SK-N-MC (cell line): ENCODE results near the gene KCNJ14.

Experiments used
- DNase-seq: peaks from one replicate; pipeline ENCODE4 v3.0.0-alpha.2; 2011; ENCODE audit warnings: low read depth, low spot score
- H3K27ac ChIP-seq: fragments of 200-600 bp; sonication (generic); 2 replicates; pipeline ENCODE4 v1.5.1; 2016; ENCODE audit warnings: mixed run types
- H3K36me3 ChIP-seq: fragments of 200-600 bp; sonication (generic); 2 replicates; pipeline ENCODE4 v1.6.1; 2017; ENCODE audit warnings: antibody characterized with exemption, low read length, mixed read lengths; ENCODE audit not compliant: insufficient read depth
- H3K4me3 ChIP-seq: fragments of 200-600 bp; sonication (generic); 2 replicates; pipeline ENCODE4 v1.5.1; 2016
- H3K9ac ChIP-seq: fragments of 200-600 bp; sonication (generic); 2 replicates; pipeline ENCODE4 v1.8.0; 2017; ENCODE audit warnings: mixed run types, mixed read lengths; ENCODE audit not compliant: insufficient read length
- H3K9me3 ChIP-seq: fragments of 200-600 bp; sonication (generic); 2 replicates; pipeline ENCODE4 v1.6.1; 2017; ENCODE audit warnings: low read depth, mild to moderate bottlenecking, antibody characterized with exemption, low read length, moderate library complexity, mixed read lengths
- EZH2 ChIP-seq: fragments of 200-600 bp; sonication (generic); IDR thresholded peaks from one replicate; pipeline ENCODE4 v1.6.1; 2017; ENCODE audit warnings: antibody characterized with exemption
- FOXP2 ChIP-seq: optimal IDR thresholded peaks from 2 replicates; pipeline ENCODE3; 2011; ENCODE audit warnings: mild to moderate bottlenecking, moderate library complexity; ENCODE audit not compliant: insufficient read depth; ENCODE audit errors: extremely low read length, control extremely low read depth
- POLR2AphosphoS5 ChIP-seq: IDR thresholded peaks from 2 replicates; pipeline ENCODE4 v1.6.1; 2012; ENCODE audit warnings: mild to moderate bottlenecking, low read depth, low read length, borderline replicate concordance

KCNJ14 gene

GRCh38 chr19:48452289-48453190 is 2.8 kb upstream of the KCNJ14 start:
- no peak for DNase-seq
- Histone ChIP-seq H3K27ac (no peak overlapping the region), H3K36me3 (peaks cover 90% of the 10 kb centered on the region), H3K9ac (no peak overlapping the region), H3K4me3 (no peak overlapping the region), H3K9me3 (no peaks in the 10 kb centered on the region)
- TF ChIP-seq EZH2 (no peak), POLR2AphosphoS5 (no peak), FOXP2 (no peak)

- Histone ChIP-seq H3K4me3 (no peak overlapping the region), H3K27ac (no peak overlapping the region), H3K9ac (no peak overlapping the region), H3K36me3 (peaks cover 81% of the 10 kb centered on the region), H3K9me3 (no peaks in the 10 kb centered on the region)
- TF ChIP-seq FOXP2 (no peak), POLR2AphosphoS5 (no peak), EZH2 (no peak)
- DNase-seq = no peak
These were observed 1.1 kb upstream of the KCNJ14 start for GRCh38 chr19:48454150-48454730.

- no peak overlapping the region for H3K27ac ChIP-seq
- no peak for DNase-seq
- H3K9me3 ChIP-seq = no peaks in the 10 kb centered on the region
- no peak overlapping the region for H3K9ac ChIP-seq
- H3K36me3 ChIP-seq = peaks cover 63% of the 10 kb centered on the region
- TF ChIP-seq FOXP2 = no peak
- TF ChIP-seq EZH2 = no peak
- no peak for TF ChIP-seq POLR2AphosphoS5
- no peak overlapping the region for H3K4me3 ChIP-seq
These were observed 661 bp downstream of the KCNJ14 start for GRCh38 chr19:48455908-48456562.

GRCh38 chr19:48456864-48457263 is 1.5 kb downstream of the KCNJ14 start:
- Histone ChIP-seq H3K27ac (no peak overlapping the region), H3K36me3 (peaks cover 55% of the 10 kb centered on the region), H3K9ac (no peak overlapping the region), H3K9me3 (no peaks in the 10 kb centered on the region), H3K4me3 (no peak overlapping the region)
- DNase-seq = no peak
- no peak for TF ChIP-seq POLR2AphosphoS5
- no peak for TF ChIP-seq EZH2
- no peak for TF ChIP-seq FOXP2

- H3K36me3 ChIP-seq = peaks cover 45% of the 10 kb centered on the region
- TF ChIP-seq EZH2 (no peak), FOXP2 (no peak), POLR2AphosphoS5 (no peak)
- no peaks in the 10 kb centered on the region for H3K9me3 ChIP-seq
- H3K4me3 ChIP-seq = no peak overlapping the region
- H3K27ac ChIP-seq = no peak overlapping the region
- H3K9ac ChIP-seq = no peak overlapping the region
- DNase-seq = no peak
These were observed 2.6 kb downstream of the KCNJ14 start for GRCh38 chr19:48458016-48458415.

GRCh38 chr19:48461651-48461981 is 6.2 kb downstream of the KCNJ14 start:
- no peak overlapping the region for H3K4me3 ChIP-seq
- H3K9me3 ChIP-seq = no peaks in the 10 kb centered on the region
- H3K9ac ChIP-seq = no peak overlapping the region
- H3K27ac ChIP-seq = no peak overlapping the region
- peaks cover 14% of the 10 kb centered on the region for H3K36me3 ChIP-seq
- no peak for TF ChIP-seq FOXP2
- no peak for TF ChIP-seq EZH2
- no peak for TF ChIP-seq POLR2AphosphoS5
- no peak for DNase-seq

- Histone ChIP-seq H3K36me3 (peaks cover 10% of the 10 kb centered on the region), H3K9me3 (no peaks in the 10 kb centered on the region), H3K4me3 (no peak overlapping the region), H3K9ac (no peak overlapping the region), H3K27ac (no peak overlapping the region)
- no peak for DNase-seq
- TF ChIP-seq FOXP2 = no peak
- TF ChIP-seq EZH2 = no peak
- TF ChIP-seq POLR2AphosphoS5 = no peak
These were observed 6.7 kb downstream of the KCNJ14 start for GRCh38 chr19:48461982-48462655.

GRCh38 chr19:48465215-48465614 is 9.8 kb downstream of the KCNJ14 start:
- Histone ChIP-seq H3K27ac (peak overlapping the region; percentile 50; the same call in 1 of the 2 replicates), H3K36me3 (peaks cover 2% of the 10 kb centered on the region), H3K9me3 (no peaks in the 10 kb centered on the region), H3K4me3 (no peak overlapping the region), H3K9ac (no peak overlapping the region)
- TF ChIP-seq POLR2AphosphoS5 (no peak), EZH2 (no peak), FOXP2 (no peak)
- DNase-seq = no peak
